DMS79 (cell line): ENCODE results near the gene ATRN.

ENCODE experiments used
- DNase-seq: peaks from one replicate; lab custom pipeline; 2025; lab: John Stamatoyannopoulos, UW

ATRN gene

DNA sequence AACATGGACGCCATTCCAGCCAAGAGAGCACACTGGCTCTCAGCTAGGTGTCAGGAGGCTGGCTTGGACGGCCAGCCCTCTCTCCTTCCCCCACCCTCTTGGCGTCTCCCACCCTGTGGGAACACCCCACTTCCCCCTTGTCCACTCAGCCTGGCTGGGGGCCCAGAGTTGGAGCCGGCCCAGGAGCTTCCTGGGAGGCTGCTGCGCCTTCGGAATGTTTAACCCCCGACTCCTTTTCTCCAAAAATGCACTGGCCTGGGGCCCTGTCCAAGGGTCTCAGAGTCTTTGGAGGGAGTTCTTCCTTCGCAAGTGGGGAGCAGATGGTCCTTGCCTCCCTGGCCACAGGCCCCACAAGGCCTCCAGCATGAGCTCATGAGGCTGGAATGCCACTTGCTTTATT, 206.9 kb downstream of the ATRN start:
- no peak for DNase-seq

DNA sequence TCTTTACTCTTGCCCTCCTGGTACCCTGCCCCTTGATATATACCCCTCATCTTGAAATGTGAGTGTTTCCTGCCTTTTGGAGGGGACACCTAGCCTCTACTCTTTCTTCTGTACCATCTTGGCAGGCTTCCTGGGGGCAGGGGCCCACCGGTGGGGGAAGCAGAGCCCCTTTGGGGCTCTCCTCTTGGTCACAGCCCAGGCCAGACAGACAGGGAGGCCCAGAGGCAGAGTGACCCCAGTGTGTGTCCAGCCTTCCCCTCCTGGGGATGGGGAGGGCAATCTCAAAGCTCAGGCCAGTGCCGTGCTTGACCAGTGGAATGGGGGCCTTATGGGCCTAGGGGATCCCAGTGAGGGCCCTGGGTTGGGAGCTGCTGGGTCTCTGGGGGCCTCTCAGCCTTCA, 207.4 kb downstream of the ATRN start:
- no peak for DNase-seq

DNA sequence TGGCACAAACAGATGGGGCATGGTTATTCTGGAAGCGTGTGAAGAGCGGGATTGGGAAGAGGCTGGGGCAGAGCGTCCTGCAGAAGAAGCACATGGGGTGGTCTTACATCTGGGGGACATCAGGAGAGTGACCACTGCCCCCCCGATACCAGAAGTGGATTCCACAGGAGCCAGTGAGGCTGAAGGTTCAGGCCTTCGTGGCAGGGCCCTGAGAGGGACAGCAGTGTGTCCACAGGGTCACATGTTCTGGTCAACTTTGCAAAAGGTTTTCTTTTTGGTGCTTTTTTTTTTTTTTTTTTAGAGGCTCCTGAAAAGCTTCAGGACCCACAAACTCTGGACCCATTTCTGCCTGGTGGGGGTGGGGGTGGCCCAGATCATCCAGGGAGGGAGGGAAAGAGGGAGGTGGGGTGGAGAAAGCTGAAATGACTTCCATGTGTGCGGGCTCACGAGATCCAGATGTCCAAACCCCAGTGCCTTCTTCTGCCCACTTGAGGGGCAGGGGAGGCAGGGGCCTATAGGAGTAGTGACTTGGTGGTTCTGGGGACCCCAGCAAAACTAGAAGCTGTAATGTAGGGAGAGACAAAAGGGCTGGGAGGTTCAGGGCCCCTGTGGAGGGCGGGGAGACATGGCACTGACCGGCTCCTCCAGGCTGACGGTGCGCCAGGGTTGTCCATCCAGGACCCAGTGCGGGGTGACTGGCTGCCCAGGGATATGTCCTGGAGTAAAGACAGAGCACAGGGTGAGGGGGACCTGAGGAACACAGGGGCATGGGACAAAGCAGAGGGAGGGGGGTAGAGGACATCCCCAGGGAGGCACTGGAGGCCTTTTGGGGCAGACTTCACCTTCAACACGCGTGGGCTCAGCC, 208.3 kb downstream of the ATRN start:
- DNase-seq: no peak

DNA sequence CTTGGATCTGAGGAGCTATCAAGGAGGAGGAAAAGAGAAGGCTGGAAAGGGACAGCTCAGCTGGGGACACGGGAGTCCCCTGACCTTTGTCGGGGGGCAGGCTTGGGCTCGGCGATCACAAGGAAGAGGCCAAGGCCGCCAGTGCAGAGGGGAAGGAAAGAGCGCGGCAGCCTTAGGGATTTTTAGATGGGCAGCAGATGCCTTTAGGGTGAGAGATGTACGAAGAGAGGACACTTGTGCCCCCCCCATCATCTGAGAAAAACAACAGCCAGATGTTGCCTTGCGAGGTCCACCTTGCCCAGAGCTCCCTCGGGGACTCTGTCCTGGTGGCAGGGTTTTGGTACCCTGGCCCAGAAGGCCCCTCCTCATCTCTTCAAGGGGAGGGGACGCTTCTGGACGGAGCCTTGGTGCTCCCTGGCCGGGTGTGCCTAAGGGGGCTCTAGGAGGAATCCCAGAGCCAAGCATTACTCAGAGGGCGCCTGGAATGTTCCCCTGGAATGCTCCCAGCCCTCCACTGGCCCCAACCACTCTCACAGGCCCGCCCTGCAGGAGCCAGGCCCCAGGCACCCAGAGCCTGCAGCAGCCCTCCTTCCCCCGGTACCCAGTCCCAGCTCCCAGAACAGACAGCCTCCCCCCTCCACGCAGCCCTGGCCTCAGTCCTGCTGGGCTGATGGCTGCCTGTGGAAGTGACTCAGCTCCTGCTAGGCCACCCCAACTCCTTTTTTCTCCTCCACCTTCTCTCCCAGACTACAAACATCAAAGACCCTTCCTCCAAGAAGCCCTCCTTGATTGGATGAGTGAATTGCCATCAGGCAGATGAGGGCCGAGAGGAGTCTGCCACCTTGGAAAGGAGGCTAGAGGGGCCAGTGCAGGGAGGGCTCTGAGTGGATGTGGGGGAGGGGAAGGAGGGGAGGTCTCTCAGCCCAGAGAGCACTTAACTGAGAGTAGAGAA, 209.2 kb downstream of the ATRN start:
- no peak for DNase-seq

DNA sequence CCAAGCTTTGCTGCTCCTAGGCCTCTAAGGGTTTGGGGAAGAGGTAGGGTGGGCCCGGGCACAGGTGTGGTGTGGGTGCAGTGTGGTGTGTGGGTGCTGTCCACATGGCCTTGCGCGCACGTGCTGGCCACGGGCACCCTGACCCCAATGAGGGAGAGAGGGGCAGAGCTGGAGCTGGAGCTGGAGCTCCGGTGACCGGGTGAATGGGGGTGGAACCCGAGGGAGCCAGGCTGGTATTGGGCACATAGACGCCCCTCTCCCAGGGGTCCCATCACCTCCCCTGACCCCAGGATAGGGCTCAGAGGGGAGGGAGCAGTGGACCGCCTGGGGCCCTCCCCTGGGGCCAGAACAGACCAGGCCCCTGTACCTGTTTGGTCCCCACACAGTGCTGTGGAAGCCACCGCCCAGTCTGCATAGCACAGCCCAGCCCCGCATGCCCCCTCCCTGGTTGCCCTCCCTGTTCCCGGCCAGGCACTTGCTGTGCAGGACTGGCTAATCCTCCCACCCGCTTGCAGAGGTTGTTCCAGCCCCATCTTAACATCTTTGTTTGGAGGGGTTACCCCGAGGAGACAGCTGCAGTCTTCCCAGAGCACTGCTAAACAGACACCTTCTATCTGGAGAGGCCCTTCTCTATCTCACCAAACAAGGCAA, 210.0 kb downstream of the ATRN start:
- peak; percentile 11 for DNase-seq

DNA sequence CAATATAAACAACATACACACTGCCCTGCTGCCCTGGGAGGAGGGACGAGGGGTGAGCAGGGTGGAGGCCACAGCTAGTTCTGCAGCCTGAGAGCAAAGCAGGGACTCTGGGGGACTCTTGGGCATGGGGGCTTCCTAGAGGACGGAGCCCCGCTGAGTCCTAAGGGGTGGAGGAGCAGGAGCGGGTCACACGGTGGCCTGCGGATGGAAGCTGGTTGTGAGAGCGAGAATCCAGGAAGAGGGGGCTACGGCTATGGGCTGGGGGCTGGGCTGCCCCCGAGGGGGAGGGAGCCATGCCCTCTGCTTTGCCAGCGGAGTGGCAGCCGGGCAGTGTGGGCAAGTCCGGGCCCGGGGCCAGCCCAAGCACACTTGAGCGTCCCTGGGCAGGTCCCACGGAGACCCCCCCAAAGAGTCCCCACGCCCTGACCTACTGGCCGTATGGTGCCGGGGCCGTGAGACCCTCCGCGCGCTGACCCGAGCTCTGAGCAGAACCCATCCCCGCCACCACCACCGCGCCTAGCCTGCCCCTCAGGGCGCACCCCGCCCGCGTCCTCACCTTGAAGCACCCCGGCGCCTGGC, 210.6 kb downstream of the ATRN start:
- no peak for DNase-seq

DNA sequence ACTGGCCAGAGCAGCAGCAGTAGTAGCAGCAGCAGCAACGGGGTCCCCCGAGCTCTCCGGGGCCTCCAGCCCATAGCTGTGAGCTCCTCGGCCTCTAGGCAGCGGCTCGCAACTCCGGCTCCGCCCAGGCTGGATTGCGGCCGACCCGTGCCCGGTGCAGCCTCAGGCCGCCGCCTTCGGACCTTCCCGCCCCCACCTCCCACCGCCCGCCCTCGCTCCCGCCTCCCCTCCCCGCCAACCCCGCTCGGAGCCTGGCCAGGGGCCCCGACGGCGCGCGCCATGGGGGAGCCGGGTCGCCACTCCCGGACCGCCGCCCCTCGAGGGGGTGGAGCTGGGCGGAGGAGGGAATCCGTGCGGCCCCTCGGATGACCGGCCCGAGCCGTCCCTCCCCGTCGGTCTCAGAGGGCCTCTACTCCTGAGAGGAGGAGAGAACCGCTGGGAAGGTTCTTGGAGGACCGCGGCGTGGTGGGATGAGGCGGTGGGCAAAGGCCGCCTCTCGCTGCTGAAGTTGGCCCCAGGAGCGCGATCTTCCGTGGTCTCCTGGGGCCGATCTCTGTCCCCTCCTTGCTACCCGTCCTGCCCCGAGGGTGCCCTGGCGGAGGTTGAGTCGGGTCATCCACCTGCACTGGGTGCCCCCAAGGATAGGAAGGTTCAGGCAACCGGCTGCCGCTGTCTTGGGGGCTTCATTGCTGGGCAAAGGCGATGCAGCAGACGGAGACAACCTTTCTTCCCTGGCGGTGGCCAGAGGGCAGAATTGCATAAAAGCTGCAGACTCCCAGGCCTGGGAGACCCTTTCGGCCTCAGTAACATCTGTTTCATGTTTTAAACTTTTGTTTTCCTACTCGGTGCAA, 211.3 kb downstream of the ATRN start, which contains the start of gene ADAM33:
Gene ADAM33, minus strand, starts transcription at position 80 of the 851 bp plus-strand sequence. Its CDS starts 6 bp downstream, at position 74.
- no peak for DNase-seq

DNA sequence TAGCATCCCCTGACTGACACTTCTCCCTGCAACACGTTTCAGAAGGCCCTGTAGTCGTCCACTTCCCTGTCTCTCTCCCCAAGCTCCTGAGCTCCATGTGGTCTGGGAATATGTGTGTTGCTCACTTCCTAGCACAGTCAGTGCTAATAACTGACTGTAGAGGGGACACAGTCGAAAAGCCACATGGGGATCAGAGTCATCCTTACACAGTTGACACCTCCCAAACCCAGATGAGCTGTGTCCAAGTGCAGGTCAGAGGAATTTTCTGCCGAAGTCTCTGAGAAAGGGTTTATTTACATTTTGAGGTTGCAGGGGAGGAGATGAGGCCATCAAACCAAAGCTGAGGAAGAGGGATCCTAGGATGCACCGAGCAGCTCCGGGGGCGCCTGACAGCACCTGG, 214.5 kb downstream of the ATRN start:
- DNase-seq: no peak

DNA sequence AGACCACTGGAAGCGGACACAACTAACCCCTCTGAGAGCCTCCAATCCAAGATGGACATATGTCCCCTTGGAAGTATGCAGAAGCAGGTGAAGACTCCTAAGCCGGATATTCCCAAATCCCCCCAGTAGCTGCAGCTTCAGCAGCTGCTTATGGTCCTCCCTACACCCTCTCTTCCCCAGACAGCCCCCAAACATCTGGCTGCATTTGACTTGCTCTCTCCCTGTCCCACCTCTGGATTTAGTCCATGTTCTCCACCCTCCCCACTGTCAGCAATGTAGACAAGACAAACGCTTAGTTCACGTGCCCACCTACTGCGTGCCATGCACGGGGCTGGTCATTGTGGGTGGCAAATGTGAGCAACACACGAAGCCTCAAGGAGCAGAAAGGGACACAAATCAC, 215.6 kb downstream of the ATRN start:
- no peak for DNase-seq

DNA sequence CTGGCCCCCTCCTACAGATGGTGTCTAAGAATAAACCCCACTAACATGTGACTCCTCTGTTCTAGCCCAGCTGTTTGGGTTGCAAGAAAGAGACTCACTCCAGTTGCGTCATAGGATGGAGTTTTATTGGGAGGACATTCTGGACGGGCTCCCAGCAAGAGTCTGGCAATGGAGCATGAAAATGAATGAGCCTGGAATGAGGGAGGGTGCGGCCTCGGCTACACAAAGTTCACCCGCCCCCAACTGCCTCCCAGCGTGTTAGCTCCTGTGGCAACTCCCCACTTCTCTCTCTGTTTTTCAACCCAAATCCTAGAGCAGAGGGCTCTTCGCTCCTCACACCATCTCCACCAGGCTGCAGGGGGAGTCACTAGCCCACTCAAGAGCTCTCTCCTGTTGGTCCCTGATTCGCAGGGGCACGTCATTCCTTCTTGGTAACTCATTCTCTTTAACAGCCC, 216.1 kb downstream of the ATRN start:
- peak; percentile 25 for DNase-seq

DNA sequence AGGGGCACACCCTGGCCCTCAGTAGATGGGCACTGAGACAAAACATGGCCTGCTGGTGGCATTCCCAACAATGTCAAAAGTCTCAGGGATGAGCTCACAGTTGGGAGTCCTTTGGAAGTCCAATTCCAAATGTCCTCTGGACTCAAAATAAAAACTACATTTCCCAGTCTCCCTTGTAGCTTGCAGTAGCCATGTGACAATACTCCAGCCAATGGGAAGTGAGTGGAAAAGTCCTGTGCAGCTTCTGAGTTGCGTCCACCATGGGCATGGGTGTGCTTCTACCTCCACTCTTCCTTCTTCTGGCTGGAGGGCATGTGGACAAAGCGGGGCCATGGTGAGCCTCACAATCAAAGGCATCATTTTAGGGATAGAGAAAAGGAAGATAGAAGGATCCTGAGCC, 216.8 kb downstream of the ATRN start:
- DNase-seq: no peak

DNA sequence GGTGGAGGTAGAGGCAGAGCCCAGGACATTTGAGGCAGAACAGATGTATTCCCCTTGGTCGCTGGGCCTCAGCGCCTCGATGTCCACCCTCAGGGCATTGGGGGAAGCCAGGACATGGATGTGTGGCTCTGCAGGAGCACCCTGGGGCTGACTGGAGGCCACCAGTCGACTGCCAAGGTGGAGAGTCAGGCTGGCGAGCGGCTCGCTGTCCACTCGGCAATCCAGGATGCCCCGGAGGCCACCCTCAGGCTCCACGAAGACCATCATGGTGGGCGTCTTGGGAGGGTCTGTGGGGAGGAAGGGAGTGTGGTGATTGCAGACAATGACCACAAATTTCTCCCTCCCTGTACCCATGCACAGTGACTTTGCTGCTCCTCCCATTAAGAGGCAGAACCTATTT, 219.2 kb downstream of the ATRN start:
- DNase-seq: no peak

DNA sequence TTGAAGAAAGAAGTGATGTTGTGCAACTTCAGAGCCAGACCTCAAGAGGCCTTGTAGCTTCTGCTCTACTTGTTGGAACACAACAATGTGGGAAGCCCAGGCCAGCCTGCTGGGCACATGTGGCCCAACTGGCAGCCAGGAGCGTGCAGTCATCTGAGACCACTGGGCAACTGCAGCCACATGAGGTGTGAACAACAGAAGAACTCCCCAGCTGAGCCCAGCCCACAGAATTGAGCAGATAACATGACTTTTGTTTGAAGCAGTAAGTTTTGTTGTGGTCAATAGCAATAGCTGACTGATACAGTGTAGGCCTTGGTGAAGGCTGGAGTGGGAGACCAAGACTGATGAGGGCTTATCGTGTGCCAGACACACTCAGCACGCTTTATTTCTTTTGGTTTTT, 219.6 kb downstream of the ATRN start:
- no peak for DNase-seq

DNA sequence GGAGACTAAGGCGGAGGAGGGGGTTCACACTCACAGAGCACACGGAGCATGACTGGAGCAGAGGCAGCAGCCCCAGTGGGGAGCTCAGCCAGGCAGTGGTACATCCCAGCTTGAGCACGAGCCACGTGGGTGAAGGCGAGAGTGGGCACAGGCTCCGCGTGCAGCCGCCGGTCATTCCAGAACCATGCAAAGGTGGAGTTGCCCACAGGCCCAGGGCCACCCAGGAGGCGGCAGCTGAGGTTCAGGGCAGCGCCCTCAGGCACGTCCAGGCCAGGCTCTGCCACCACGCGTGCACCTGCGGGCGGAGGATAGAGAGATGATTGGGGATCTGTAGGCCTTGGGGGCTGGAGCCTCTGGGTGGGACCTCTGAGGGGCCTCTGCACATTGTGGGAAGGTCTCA, 220.5 kb downstream of the ATRN start:
- no peak for DNase-seq

DNA sequence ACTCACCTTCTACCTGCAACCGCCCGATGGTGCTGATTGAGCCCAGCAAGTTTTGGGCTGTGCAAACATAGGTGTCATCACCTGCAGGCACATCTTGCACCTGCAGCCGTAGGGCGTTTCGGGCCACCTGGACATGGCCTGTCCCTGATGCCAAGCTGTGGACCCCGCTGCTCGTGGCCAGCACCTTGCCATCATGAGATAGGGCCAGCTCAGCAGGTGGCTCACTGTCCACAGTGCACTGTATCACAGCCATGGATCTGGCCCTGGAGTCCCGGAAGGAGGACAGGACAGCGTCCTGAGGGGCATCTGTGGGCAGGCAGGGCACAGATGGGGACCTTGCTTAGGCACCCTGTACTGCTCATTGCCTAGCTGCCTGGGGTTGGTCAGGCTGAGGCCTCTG, 221.1 kb downstream of the ATRN start:
- DNase-seq: no peak

DNA sequence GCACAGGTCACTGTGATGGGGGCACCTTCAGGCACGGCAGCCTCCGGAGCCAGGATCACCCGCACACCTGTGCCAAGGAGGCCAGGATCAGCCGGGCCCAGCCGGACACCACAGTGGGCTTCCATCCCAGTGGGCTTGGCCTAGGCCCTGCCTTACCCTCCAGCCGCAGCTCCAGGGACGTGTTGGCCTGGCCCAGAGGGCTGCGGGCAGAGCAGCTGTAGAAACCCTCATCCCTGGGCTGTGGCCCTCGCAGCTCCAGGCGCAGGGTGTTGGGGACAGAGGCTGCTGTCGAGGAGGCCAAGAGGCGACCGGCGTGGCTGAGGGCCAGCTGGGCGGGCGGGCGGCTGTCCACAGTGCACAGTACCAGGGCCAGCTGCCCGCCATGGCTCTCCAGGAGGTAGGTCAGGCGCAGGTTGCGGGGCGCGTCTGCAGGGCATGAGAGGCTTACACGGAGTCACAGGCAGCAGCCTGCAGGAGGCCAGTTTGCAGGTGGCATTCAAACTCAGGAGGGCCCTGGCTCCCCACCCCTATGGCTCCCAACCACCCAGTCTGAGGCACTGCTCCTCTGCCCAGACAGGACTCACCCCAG, 222.0 kb downstream of the ATRN start:
- DNase-seq: no peak

DNA sequence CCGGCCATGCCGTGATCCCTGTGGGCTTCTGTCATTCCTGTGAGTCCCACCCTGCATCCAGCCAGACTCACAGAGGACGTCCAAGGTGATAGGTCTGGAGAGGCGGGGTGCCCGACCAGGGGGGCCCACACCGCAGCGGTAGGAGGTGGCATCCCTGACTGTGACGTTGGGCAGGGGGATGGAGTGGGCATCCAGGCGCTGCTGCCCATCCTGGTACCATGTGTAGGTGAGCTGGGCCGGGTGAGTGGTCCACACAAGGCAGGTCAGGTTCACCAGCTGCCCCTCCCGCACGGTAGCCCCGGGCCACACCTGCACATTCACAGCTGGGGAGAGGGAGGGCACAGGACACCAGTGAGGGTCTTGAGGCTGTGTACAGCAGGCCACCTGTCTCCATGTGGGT, 222.6 kb downstream of the ATRN start:
- DNase-seq: no peak

DNA sequence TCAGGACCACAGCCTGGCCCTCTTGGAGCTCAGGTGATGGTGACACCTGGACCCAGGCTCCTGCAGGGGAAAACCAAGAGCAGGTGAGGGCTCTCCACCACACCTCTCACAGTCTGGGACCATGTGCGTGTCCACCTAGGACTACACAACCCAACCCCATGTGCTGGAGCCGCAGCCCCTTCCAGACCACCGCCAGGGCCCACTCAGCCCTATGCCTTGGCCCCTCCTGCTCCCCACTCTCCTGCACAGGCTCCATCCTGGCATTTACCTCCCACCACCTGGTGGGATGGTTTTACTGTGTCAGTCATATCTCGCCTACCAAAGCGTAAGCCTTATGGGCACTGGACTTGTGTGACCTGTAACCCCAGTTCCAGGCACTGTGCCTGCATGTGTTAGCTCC, 224.0 kb downstream of the ATRN start:
- no peak for DNase-seq

DNA sequence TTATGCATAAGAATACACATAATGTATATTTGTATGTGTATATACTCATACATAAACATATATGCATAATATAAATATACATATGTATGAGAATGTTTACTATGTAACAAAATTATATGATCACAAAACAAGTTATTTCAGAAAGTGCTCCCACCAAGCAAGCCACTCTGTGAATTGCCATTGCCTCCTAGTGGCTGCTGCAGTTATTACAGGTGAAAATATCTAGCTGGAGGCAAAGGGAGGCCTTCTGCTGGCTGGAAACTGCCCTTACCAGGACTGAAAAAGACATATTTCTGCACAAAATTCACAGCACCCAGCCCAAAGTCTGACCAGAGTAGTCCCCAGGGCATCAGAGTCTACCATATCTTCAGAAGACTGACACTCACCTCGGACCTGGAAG, 225.4 kb downstream of the ATRN start:
- no peak for DNase-seq

DNA sequence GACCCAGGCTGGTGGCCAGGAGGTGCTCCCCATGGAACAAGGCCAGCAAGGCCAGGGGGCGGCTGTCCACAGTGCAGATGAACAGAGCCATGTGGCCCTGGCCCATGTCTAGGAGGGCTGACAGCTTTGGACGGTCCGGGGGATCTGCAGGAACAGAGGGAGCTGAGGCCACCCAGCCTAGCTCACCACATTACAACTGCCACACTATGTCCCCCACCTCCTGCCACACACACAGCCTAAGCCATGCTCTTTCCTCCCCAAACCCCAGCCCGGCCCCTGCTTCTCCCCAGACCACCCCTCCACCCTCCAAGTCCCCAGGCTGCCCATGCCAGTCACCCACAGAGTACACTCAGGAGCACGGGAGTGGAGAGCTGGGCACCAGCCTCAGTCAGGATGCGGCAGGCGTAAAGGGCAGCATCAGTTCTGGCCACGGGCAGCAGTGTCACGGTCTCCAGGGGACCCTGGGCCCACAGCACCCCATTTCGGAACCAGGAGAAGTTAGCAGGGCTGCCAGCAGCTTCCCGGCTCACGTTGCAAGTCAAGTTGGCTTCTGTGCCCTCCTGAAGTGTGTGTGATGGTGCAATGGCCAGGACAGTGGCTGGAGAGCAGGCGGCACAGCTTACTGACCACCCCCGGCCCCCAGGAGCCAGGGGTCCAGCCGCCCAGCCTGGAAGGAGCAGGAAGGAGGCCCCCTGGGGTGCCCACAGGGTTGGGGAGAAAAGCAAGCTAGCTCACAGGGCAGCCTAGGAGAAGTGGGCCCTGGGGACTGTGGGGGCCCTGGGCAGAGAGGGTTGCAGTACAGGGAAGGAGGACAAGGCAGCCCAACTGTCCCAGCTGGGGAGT, 226.1 kb downstream of the ATRN start:
- DNase-seq: no peak
